DOHH2 (cell line): Measurements from ENCODE around the gene ZSWIM8.
"Not testable (repeated sequence)": the region's sequence is repeated elsewhere in the genome, so short reads cannot be mapped to it uniquely, and the experiment has no call there.

ENCODE experiments used
- H3F3A ChIP-seq: fragments of 200-600 bp; sonication (generic), shearing (Covaris generic); 2 replicates; pipeline ENCODE4 v1.6.0; 2016; ENCODE audit warnings: antibody characterized with exemption, mild to moderate bottlenecking; ENCODE audit not compliant: control insufficient read depth, insufficient read depth
- H3K27ac ChIP-seq: fragments of 200-600 bp; sonication (generic); 2 replicates; pipeline ENCODE4 v1.5.1; 2014; ENCODE audit warnings: low read depth, mild to moderate bottlenecking, low read length, moderate library complexity
- H3K27me3 ChIP-seq: fragments of 200-600 bp; sonication (generic); 2 replicates; pipeline ENCODE4 v1.6.1; 2014; ENCODE audit warnings: mild to moderate bottlenecking, low read length, mixed read lengths; ENCODE audit not compliant: control insufficient read depth
- H3K36me3 ChIP-seq: fragments of 200-600 bp; sonication (generic); 2 replicates; pipeline ENCODE4 v1.6.1; 2014; ENCODE audit warnings: mild to moderate bottlenecking, low read length, moderate library complexity, mixed read lengths; ENCODE audit not compliant: control insufficient read depth
- H3K4me1 ChIP-seq: fragments of 200-600 bp; sonication (generic); 2 replicates; pipeline ENCODE4 v1.6.1; 2014; ENCODE audit warnings: mild to moderate bottlenecking, low read length, mixed read lengths; ENCODE audit not compliant: control insufficient read depth
- H3K4me2 ChIP-seq: fragments of 200-600 bp; sonication (generic); 2 replicates; pipeline ENCODE4 v1.6.0; 2014; ENCODE audit warnings: mild to moderate bottlenecking, low read length, moderate library complexity
- H3K4me3 ChIP-seq: fragments of 200-600 bp; sonication (generic); 2 replicates; pipeline ENCODE4 v1.5.1; 2014; ENCODE audit warnings: mild to moderate bottlenecking, low read length, mixed read lengths
- H3K79me2 ChIP-seq: fragments of 200-600 bp; sonication (generic); 2 replicates; pipeline ENCODE4 v1.6.1; 2014; ENCODE audit warnings: mild to moderate bottlenecking, low read length, mixed read lengths; ENCODE audit not compliant: control insufficient read depth
- H3K9me2 ChIP-seq: fragments of 200-600 bp; sonication (generic); replicated peaks from 2 replicates; pipeline ENCODE4 v1.6.1; 2014; ENCODE audit warnings: mild to moderate bottlenecking, low read length, mixed read lengths; ENCODE audit not compliant: control insufficient read depth
- H3K9me3 ChIP-seq: fragments of 200-600 bp; sonication (generic); 2 replicates; pipeline ENCODE4 v1.6.1; 2014; ENCODE audit warnings: antibody characterized with exemption, low read length, mixed read lengths; ENCODE audit not compliant: control insufficient read depth, insufficient read depth
- H4K20me1 ChIP-seq: fragments of 200-600 bp; sonication (generic); 2 replicates; pipeline ENCODE4 v1.6.0; 2014; ENCODE audit warnings: low read depth, mild to moderate bottlenecking, antibody characterized with exemption, low read length, moderate library complexity; ENCODE audit not compliant: control insufficient read depth, insufficient read depth
- CTCF ChIP-seq: fragments of 200-600 bp; sonication (generic); IDR thresholded peaks from one replicate; pipeline ENCODE4 v1.5.1; 2014; ENCODE audit warnings: antibody characterized with exemption, mild to moderate bottlenecking, low read depth, low read length; ENCODE audit not compliant: poor library complexity, severe bottlenecking
- EZH2phosphoT487 ChIP-seq: fragments of 200-600 bp; sonication (generic); IDR thresholded peaks from 2 replicates; pipeline ENCODE4 v1.6.1; 2017; ENCODE audit warnings: borderline replicate concordance, mild to moderate bottlenecking, antibody characterized with exemption, low read length, moderate library complexity, mixed read lengths

The ZSWIM8 gene

DNA sequence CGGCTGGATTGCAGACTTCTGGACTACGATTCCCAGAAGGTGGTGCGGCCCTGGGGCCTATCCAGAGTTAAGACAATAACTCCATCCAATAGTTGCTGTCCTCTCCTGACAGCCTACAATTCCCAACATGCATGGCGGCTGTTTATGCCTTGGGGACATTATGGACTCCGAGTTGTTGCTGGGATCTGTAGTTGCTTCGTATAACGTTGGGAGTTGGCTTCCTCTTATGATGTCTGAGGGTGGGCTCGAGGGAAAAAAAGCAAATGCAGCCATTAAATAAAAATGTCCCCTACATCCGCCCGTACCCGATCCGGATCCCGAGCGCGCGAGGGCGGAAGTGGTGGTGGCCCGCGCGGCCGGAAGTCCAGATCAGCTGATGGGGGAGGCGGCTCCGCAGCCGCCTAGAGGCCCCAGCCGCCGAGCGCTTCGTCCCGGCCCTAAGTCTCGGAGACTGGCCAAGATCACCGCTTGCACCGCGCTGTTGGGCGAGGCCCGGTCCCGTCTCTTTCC lies at the start of gene ZSWIM8:
TSS of gene ZSWIM8 (plus strand) at position 396 of the 510 bp plus-strand sequence. CDS start 273 bp downstream, outside the sequence.
- Histone ChIP-seq H3K79me2 (peaks cover 65% of the 10 kb centered on the region), H3K4me1 (peaks cover 45% of the 10 kb centered on the region), H3K9me3 (no peaks in the 10 kb centered on the region), H3K27me3 (no peaks in the 10 kb centered on the region), H3K36me3 (peaks cover 20% of the 10 kb centered on the region), H3K4me2 (peak within 1 kb of the TSS; percentile 99), H4K20me1 (peaks cover 10% of the 10 kb centered on the region; the same call in 1 of the 2 replicates), H3K27ac (peak within 1 kb of the TSS; percentile 77), H3F3A (peaks cover 21% of the 10 kb centered on the region), H3K9me2 (no peaks in the 10 kb centered on the region), H3K4me3 (peak within 1 kb of the TSS; percentile 97)
- no peak for TF ChIP-seq EZH2phosphoT487

DNA sequence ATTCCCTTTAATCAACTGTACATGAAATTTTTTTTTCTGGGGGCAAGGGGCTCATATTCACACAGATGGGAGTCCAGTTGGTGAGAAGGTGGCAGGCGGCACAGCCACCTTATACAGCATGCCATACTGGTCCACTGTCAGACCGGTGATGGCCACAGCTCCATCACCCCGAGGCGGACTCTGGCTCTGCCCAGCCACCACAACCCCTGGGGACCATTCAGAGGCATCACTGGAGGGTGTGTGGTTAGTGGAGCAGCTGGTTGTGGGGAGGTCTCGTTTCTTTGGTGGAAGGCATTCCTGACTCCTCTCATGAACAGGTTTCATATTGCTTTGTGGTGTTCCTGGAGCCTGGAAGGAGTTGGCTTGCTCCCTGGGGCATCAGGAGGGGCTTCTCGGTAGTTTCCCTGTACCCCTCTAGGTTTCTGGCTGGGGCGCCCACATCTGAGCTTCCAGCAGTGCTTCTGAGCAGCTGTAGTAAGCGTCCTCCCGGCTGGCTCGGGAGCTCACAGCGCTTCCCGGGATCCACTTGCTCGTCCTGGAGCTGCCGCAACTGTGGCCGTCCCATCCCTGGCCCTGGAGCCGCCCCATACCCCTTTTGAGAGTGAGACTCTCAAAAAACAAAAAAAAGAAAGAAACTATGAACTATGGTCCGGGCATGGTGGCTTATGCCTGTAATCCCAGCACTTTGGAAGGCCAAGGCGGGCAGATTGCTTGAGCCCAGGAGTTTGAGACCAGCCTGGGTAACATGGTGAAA lies 44.7 kb upstream of the ZSWIM8 start:
- H3K36me3 ChIP-seq, result peaks cover 18% of the 10 kb centered on the region
- H3K79me2 ChIP-seq, result peaks cover 41% of the 10 kb centered on the region
- H3K27me3 ChIP-seq, H3K9me2 ChIP-seq, H3F3A ChIP-seq, H4K20me1 ChIP-seq, H3K9me3 ChIP-seq, H3K4me2 ChIP-seq, H3K27ac ChIP-seq, H3K4me3 ChIP-seq: not testable (repeated sequence)
- H3K4me1 ChIP-seq, result peaks cover 27% of the 10 kb centered on the region

DNA sequence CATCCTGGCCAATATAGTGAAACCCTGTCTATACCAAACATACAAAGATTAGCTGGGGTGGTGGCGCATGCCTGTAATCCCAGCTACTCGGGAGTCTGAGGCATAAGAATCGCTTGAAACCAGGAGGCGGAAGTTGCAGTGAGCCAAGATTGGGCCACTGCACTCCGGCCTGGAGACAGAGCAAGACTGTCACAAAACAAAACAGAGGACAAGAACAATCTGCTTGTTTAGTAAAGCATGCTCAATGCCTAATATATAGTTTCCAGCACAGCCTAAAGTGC lies 43.0 kb upstream of the ZSWIM8 start:
- Histone ChIP-seq H4K20me1 (no peaks in the 10 kb centered on the region; the same call in 1 of the 2 replicates), H3F3A (no peaks in the 10 kb centered on the region), H3K27me3 (no peaks in the 10 kb centered on the region), H3K79me2 (peaks cover 53% of the 10 kb centered on the region), H3K4me1 (peaks cover 27% of the 10 kb centered on the region), H3K9me3 (no peaks in the 10 kb centered on the region), H3K9me2 (no peaks in the 10 kb centered on the region), H3K27ac (no peak overlapping the region), H3K36me3 (peaks cover 25% of the 10 kb centered on the region), H3K4me2 (peak overlapping the region; percentile 89), H3K4me3 (no peak overlapping the region; the same call in 1 of the 2 replicates)
- no peak for TF ChIP-seq CTCF
- no peak for TF ChIP-seq EZH2phosphoT487

DNA sequence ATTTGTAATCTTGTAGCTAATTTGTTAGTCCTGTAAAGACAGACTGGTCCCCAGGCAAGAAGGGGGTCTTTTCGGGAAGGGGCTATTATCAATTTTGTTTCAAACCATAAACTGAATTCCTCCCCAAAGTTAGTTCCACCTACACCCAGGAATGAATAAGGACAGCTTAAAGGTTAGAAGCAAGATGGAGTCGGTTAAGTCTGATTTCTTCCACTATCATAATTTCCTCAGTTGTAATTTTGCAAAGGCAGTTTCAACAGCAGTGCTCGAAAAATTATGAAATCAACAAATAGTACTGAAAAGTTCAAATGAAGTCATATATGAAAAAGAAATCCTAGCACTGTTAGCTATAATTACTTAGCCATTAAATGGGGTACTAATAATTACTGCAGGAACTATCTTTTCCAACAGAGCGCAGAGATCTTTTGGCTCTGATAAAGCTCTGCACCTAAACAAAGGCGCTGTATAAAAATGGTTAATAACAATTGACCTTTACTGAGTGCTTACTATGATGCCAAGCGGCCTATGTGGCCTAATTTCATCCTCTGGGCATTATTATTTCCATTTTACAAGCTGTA lies 42.0 kb upstream of the ZSWIM8 start:
- Histone ChIP-seq H3K27ac (peak overlapping the region; percentile 73), H3K4me1 (peaks cover 27% of the 10 kb centered on the region), H3K4me3 (peak overlapping the region; percentile 95), H3K27me3 (no peaks in the 10 kb centered on the region), H4K20me1 (no peaks in the 10 kb centered on the region; the same call in 1 of the 2 replicates), H3K9me3 (no peaks in the 10 kb centered on the region), H3K4me2 (peak overlapping the region; percentile 89), H3F3A (no peaks in the 10 kb centered on the region), H3K36me3 (peaks cover 28% of the 10 kb centered on the region), H3K79me2 (peaks cover 53% of the 10 kb centered on the region), H3K9me2 (no peaks in the 10 kb centered on the region)
- TF ChIP-seq CTCF (no peak), EZH2phosphoT487 (no peak)
